ENCODE data around the gene DLL4. TPM values are rescaled to one million over a fixed set of nuclear protein-coding genes. Genes with fewer than 3 reads are reported as not detected.

Gene DLL4
- total and polyA plus RNA-seq, 2 donors: 5.2 to 5.9 TPM

DNA sequence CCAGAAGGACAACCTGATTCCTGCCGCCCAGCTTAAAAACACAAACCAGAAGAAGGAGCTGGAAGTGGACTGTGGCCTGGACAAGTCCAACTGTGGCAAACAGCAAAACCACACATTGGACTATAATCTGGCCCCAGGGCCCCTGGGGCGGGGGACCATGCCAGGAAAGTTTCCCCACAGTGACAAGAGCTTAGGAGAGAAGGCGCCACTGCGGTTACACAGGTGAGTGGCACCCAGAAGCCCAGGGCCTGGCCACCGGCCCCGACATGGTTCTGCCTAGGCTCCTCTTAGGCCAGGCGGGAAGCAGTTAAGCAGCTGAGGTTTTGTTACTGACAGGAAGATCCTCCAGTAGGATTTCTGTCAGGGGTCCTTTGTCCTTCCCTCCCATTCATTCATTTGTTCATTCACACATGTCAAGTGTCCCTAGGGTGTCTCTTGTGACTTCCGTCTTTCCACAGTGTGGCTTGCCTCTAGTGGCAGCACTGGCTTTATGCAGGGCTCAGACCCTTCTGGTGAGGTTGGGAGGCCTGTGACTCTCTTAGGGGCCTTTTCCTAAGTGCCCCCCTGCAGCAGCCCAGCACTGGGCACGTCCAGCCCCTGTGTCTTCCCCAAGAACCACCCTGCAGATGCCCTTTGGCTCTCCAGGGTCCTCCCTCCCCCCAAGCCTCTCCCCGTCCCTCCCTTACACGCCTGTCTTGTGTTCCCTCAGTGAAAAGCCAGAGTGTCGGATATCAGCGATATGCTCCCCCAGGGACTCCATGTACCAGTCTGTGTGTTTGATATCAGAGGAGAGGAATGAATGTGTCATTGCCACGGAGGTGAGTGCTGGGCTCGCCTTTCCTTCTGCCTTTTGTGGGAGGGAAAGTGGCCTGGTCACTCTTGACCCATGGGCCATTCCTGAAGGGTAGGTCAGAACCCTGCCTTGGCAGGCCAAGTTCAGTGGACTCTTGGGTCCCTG lies 7.8 kb downstream of the DLL4 start:
- WGBS: 95% methylated on average over 15 of the region's 15 CpGs
- Histone ChIP-seq H3K4me1 (ENCODE audit: control insufficient read depth in 2 of 2, insufficient read depth in 2 of 2, low read length in 2 of 2) (peaks cover 20 to 47% of the 10 kb centered on the region in 2 donors), H3K27ac (ENCODE audit: low read depth in 1 of 2, low read length in 1 of 2) (no peak overlapping the region), H3K36me3 (ENCODE audit: control insufficient read depth in 2 of 2, insufficient read depth in 2 of 2, low read length in 1 of 2) (no peaks in the 10 kb centered on the region), H3K27me3 (ENCODE audit: control insufficient read depth in 2 of 2, insufficient read depth in 1 of 2, low read length in 1 of 2) (peaks cover 3 to 14% of the 10 kb centered on the region in 2 donors), H3K4me3 (ENCODE audit: low read length in 2 of 2) (no peak overlapping the region), H3K9me3 (ENCODE audit: control insufficient read depth in 2 of 2, insufficient read depth in 1 of 2, low read length in 1 of 2) (peaks cover 0 to 4% of the 10 kb centered on the region in 2 donors)
- no peak for DNase-seq (ENCODE audit: low read depth in 6 of 9, low spot score in 9 of 9)

DNA sequence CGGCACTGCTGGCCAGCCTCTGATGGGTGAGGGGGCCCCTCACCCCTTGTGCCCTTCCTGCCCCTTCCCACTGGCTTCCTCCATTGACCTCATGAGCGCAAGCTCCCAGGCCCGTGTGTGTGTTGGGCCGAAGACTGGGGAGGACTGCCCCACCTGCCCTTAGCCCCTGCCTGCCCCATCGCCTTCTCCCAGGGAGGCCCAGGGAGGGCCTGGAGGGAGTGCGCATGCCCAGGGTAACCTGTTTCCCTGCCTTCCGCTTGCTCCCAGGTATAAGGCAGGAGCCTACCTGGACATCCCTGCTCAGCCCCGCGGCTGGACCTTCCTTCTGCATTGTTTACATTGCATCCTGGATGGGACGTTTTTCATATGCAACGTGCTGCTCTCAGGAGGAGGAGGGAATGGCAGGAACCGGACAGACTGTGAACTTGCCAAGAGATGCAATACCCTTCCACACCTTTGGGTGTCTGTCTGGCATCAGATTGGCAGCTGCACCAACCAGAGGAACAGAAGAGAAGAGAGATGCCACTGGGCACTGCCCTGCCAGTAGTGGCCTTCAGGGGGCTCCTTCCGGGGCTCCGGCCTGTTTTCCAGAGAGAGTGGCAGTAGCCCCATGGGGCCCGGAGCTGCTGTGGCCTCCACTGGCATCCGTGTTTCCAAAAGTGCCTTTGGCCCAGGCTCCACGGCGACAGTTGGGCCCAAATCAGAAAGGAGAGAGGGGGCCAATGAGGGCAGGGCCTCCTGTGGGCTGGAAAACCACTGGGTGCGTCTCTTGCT lies 8.8 kb downstream of the DLL4 start:
- Histone ChIP-seq H3K27ac (ENCODE audit: low read depth in 1 of 2, low read length in 1 of 2) (no peak overlapping the region), H3K9me3 (ENCODE audit: control insufficient read depth in 2 of 2, insufficient read depth in 1 of 2, low read length in 1 of 2) (peaks cover 0 to 1% of the 10 kb centered on the region in 2 donors), H3K4me3 (ENCODE audit: low read length in 2 of 2) (no peak overlapping the region), H3K36me3 (ENCODE audit: control insufficient read depth in 2 of 2, insufficient read depth in 2 of 2, low read length in 1 of 2) (no peaks in the 10 kb centered on the region), H3K4me1 (ENCODE audit: control insufficient read depth in 2 of 2, insufficient read depth in 2 of 2, low read length in 2 of 2) (peaks cover 17 to 47% of the 10 kb centered on the region in 2 donors), H3K27me3 (ENCODE audit: control insufficient read depth in 2 of 2, insufficient read depth in 1 of 2, low read length in 1 of 2) (peaks cover 0 to 17% of the 10 kb centered on the region in 2 donors)
- DNase-seq (ENCODE audit: low read depth in 6 of 9, low spot score in 9 of 9): no peak
- WGBS: 91% methylated on average over 19 of the region's 19 CpGs

DNA sequence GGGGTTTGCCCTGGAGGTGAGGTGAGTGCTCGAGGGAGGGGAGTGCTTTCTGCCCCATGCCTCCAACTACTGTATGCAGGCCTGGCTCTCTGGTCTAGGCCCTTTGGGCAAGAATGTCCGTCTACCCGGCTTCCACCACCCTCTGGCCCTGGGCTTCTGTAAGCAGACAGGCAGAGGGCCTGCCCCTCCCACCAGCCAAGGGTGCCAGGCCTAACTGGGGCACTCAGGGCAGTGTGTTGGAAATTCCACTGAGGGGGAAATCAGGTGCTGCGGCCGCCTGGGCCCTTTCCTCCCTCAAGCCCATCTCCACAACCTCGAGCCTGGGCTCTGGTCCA lies 9.4 kb downstream of the DLL4 start:
- no peaks in the 10 kb centered on the region for H3K9me3 ChIP-seq (ENCODE audit: control insufficient read depth in 2 of 2, insufficient read depth in 1 of 2, low read length in 1 of 2)
- H3K4me1 ChIP-seq (ENCODE audit: control insufficient read depth in 2 of 2, insufficient read depth in 2 of 2, low read length in 2 of 2): peaks cover 16 to 47% of the 10 kb centered on the region in 2 donors
- peaks cover 0 to 17% of the 10 kb centered on the region in 2 donors for H3K27me3 ChIP-seq (ENCODE audit: control insufficient read depth in 2 of 2, insufficient read depth in 1 of 2, low read length in 1 of 2)
- 94% methylated on average over 6 of the region's 6 CpGs for WGBS
- H3K36me3 ChIP-seq (ENCODE audit: control insufficient read depth in 2 of 2, insufficient read depth in 2 of 2, low read length in 1 of 2): no peaks in the 10 kb centered on the region
- H3K27ac ChIP-seq (ENCODE audit: low read depth in 1 of 2, low read length in 1 of 2): no peak overlapping the region
- no peak for DNase-seq (ENCODE audit: low read depth in 6 of 9, low spot score in 9 of 9)
- H3K4me3 ChIP-seq (ENCODE audit: low read length in 2 of 2): no peak overlapping the region

DNA sequence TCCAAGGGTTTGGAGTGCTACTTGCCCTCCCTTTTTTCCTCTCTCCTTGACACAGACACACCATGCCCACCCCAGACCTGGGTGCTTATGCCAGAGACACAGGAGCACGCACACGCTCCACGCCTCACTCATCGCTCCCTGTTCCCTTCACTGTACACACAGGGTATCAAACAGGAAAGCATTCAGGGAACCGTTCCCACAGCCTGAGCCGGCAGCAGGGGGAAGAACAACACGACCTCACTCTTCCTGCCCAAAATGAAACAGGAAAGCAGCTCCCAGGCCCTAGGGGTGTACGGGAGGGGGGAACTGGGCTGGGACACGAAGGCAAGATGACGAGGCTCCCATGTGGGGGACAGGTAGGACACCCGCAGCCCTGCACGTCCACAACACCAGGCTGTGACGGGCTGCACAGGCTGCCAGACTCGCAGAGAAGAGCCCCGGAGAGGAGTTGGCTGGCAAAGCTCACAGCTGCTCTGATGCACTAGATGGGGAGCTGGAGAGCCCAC lies 11.2 kb downstream of the DLL4 start:
- no peaks in the 10 kb centered on the region for H3K9me3 ChIP-seq (ENCODE audit: control insufficient read depth in 2 of 2, insufficient read depth in 1 of 2, low read length in 1 of 2)
- peak in 2 of 9 donors; percentile 28 to 34 for DNase-seq (ENCODE audit: low read depth in 6 of 9, low spot score in 9 of 9)
- H3K36me3 ChIP-seq (ENCODE audit: control insufficient read depth in 2 of 2, insufficient read depth in 2 of 2, low read length in 1 of 2): no peaks in the 10 kb centered on the region
- peaks cover 0 to 17% of the 10 kb centered on the region in 2 donors for H3K27me3 ChIP-seq (ENCODE audit: control insufficient read depth in 2 of 2, insufficient read depth in 1 of 2, low read length in 1 of 2)
- no peak overlapping the region for H3K4me3 ChIP-seq (ENCODE audit: low read length in 2 of 2)
- peak overlapping the region; percentile 50 to 56 for H3K27ac ChIP-seq (ENCODE audit: low read depth in 1 of 2, low read length in 1 of 2)
- 12% methylated on average over 15 of the region's 15 CpGs for WGBS
- peaks cover 14 to 46% of the 10 kb centered on the region in 2 donors for H3K4me1 ChIP-seq (ENCODE audit: control insufficient read depth in 2 of 2, insufficient read depth in 2 of 2, low read length in 2 of 2)

DNA sequence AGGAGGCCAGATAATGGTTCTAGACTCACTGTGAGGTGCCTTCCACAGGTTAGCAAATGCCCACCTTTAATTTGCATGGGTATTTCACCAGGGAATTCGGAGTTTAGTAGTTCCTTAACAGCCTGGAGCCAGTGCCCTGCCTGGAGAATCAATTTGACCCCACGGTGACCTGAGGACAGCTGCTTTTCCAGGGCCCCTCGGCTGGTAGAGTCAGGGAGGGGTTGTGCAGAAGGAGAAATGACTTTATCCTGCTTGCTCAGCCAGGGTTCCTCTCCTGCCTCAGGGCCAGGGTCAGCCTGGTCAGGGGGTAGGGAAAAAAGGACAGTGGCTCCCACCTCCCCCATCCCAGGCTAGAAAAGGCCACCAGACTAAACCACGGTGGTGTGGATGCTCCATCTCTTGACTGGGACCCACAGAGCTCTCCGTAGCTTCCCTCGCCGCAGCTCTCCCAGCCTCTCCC lies 12.0 kb downstream of the DLL4 start:
- H3K36me3 ChIP-seq (ENCODE audit: control insufficient read depth in 2 of 2, insufficient read depth in 2 of 2, low read length in 1 of 2): no peaks in the 10 kb centered on the region
- H3K27me3 ChIP-seq (ENCODE audit: control insufficient read depth in 2 of 2, insufficient read depth in 1 of 2, low read length in 1 of 2): peaks cover 0 to 17% of the 10 kb centered on the region in 2 donors
- no peak for DNase-seq (ENCODE audit: low read depth in 6 of 9, low spot score in 9 of 9)
- no peaks in the 10 kb centered on the region for H3K9me3 ChIP-seq (ENCODE audit: control insufficient read depth in 2 of 2, insufficient read depth in 1 of 2, low read length in 1 of 2)
- H3K4me3 ChIP-seq (ENCODE audit: low read length in 2 of 2): peak overlapping the region in 1 of 2 donors; percentile 63
- H3K4me1 ChIP-seq (ENCODE audit: control insufficient read depth in 2 of 2, insufficient read depth in 2 of 2, low read length in 2 of 2): peaks cover 14 to 46% of the 10 kb centered on the region in 2 donors
- peak overlapping the region; percentile 41 to 67 for H3K27ac ChIP-seq (ENCODE audit: low read depth in 1 of 2, low read length in 1 of 2)
- 59% methylated on average over 7 of the region's 7 CpGs for WGBS

DNA sequence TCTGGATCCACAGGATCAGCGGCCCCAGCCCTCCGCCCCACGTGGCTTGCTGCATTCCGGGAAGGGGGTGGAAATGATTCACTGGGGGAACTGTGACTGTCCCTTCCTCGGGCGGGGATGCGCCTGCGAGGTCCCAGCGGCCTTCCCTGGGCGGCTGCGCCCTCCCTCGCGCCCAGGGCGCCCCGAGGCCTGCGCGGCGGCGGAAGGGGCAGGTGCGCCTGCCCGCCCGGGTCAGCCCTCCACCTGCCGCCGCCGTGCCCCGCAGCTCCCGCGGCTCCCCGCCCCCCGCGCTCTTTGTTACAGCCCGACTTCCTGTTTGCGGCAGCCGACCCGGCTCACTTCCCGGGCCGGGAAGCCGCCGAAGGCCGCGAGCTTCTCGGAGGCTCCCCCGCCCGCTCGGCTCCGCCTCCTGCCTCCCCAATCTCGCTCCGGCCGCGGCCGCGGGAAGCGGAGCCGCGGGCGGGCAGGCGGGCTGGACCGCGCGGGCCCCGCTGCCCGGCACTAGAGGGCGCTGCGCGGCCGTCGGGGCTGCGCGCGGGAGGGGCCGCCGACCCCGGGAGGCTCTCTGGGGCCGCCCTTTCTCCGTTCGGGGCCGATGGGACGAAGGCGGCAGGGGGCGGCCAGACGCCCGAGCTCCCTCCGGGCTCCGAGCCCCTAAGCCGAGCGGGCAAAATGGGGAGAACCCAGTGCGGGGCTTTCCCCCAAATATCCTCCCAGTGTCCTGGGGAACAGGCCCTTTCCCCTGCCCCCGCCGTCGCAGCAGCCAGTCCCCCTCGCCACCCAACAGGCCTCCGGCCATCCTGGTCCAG lies 12.6 kb downstream of the DLL4 start:
- WGBS: 1% methylated on average over 92 of the region's 92 CpGs
- Histone ChIP-seq H3K4me3 (ENCODE audit: low read length in 2 of 2) (peak overlapping the region; percentile 63 to 69), H3K9me3 (ENCODE audit: control insufficient read depth in 2 of 2, insufficient read depth in 1 of 2, low read length in 1 of 2) (no peaks in the 10 kb centered on the region), H3K27me3 (ENCODE audit: control insufficient read depth in 2 of 2, insufficient read depth in 1 of 2, low read length in 1 of 2) (peaks cover 0 to 17% of the 10 kb centered on the region in 2 donors), H3K36me3 (ENCODE audit: control insufficient read depth in 2 of 2, insufficient read depth in 2 of 2, low read length in 1 of 2) (no peaks in the 10 kb centered on the region), H3K4me1 (ENCODE audit: control insufficient read depth in 2 of 2, insufficient read depth in 2 of 2, low read length in 2 of 2) (peaks cover 14 to 46% of the 10 kb centered on the region in 2 donors), H3K27ac (ENCODE audit: low read depth in 1 of 2, low read length in 1 of 2) (peak overlapping the region; percentile 55 to 67)
- peak in 4 of 9 donors; percentile 49 to 77 (median 62) for DNase-seq (ENCODE audit: low read depth in 6 of 9, low spot score in 9 of 9)

DNA sequence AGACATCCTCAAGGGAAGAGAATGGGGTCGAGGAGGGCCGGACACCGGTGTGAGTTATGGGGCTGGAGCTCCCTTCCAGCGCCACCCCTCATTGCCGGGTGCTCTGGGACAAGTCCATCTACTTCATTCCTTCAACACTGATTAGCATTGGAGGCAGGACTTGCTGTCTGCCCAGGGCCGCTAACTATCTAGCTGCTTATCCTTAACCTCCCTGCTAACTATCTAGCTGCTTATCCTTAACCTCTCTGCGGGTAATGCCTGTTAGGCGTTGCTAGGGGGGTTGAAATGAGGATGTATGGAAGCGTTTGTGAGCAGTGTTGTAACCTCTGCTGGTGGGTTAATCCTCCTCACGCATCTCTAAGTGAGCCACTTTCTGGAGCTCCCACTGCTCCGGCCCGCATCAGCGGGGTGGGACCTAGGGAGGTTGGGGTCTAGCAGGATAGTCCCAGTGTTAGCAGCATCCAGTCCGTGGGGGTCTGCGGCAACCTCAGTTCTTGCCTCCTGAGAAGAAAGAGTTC lies 13.3 kb downstream of the DLL4 start:
- H3K27ac ChIP-seq (ENCODE audit: low read depth in 1 of 2, low read length in 1 of 2): peak overlapping the region; percentile 55 to 67
- peaks cover 0 to 17% of the 10 kb centered on the region in 2 donors for H3K27me3 ChIP-seq (ENCODE audit: control insufficient read depth in 2 of 2, insufficient read depth in 1 of 2, low read length in 1 of 2)
- no peaks in the 10 kb centered on the region for H3K9me3 ChIP-seq (ENCODE audit: control insufficient read depth in 2 of 2, insufficient read depth in 1 of 2, low read length in 1 of 2)
- no peaks in the 10 kb centered on the region for H3K36me3 ChIP-seq (ENCODE audit: control insufficient read depth in 2 of 2, insufficient read depth in 2 of 2, low read length in 1 of 2)
- DNase-seq (ENCODE audit: low read depth in 6 of 9, low spot score in 9 of 9): peak in 2 of 9 donors; percentile 18 to 43
- 26% methylated on average over 15 of the region's 15 CpGs for WGBS
- H3K4me3 ChIP-seq (ENCODE audit: low read length in 2 of 2): peak overlapping the region; percentile 63 to 69
- H3K4me1 ChIP-seq (ENCODE audit: control insufficient read depth in 2 of 2, insufficient read depth in 2 of 2, low read length in 2 of 2): peaks cover 14 to 44% of the 10 kb centered on the region in 2 donors

DNA sequence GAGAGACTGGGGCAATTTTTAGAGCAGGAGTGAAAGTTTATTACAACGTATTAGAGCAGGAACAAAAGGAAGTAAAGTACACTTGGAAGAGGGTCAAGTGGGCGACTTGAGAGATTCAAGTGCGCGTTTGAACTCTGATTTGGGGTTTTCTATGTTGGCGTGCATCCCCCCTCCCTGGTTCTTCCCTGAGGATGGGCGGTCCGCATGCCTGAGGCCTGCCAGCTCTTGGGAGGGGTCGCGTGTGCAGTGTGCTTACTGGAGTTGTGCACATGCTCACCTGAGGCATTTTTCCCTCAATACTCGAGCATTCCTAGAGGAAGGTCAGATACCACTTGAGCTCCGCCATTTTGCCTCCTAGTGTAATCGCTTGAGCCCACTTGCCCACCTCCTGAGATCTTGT lies 13.7 kb downstream of the DLL4 start:
- Histone ChIP-seq H3K4me1 (ENCODE audit: control insufficient read depth in 2 of 2, insufficient read depth in 2 of 2, low read length in 2 of 2) (peaks cover 14 to 44% of the 10 kb centered on the region in 2 donors), H3K27ac (ENCODE audit: low read depth in 1 of 2, low read length in 1 of 2) (no peak overlapping the region), H3K9me3 (ENCODE audit: control insufficient read depth in 2 of 2, insufficient read depth in 1 of 2, low read length in 1 of 2) (no peaks in the 10 kb centered on the region), H3K27me3 (ENCODE audit: control insufficient read depth in 2 of 2, insufficient read depth in 1 of 2, low read length in 1 of 2) (peaks cover 0 to 17% of the 10 kb centered on the region in 2 donors), H3K36me3 (ENCODE audit: control insufficient read depth in 2 of 2, insufficient read depth in 2 of 2, low read length in 1 of 2) (no peaks in the 10 kb centered on the region), H3K4me3 (ENCODE audit: low read length in 2 of 2) (peak overlapping the region in 1 of 2 donors; percentile 63)
- DNase-seq (ENCODE audit: low read depth in 6 of 9, low spot score in 9 of 9): no peak
- 87% methylated on average over 12 of the region's 12 CpGs for WGBS

All from thymus (tissue), 11 donors.